Brain microvascular endothelial cell (primary cell): ENCODE data around the gene HS3ST4.

ENCODE experiments used
- DNase-seq: peaks from one replicate; pipeline ENCODE4 v3.0.0-alpha.2; 2020
- H3K27ac ChIP-seq: fragments of 250-450 bp; sonication (Bioruptor Pico); 2 replicates; pipeline ENCODE4 v1.5.1; 2020; ENCODE audit warnings: mild to moderate bottlenecking, moderate library complexity
- H3K27me3 ChIP-seq: fragments of 250-450 bp; sonication (Bioruptor Pico); replicated peaks from 2 replicates; pipeline ENCODE4 v1.5.1; 2020; ENCODE audit warnings: mild to moderate bottlenecking
- H3K36me3 ChIP-seq: fragments of 250-450 bp; sonication (Bioruptor Pico); replicated peaks from 2 replicates; pipeline ENCODE4 v1.5.1; 2020; ENCODE audit warnings: mild to moderate bottlenecking
- H3K4me3 ChIP-seq: 2 replicates; pipeline ENCODE4 v1.5.1; 2011; ENCODE audit warnings: low read depth, mild to moderate bottlenecking, control low read depth, low read length, moderate library complexity
- CTCF ChIP-seq: IDR thresholded peaks from 2 replicates; pipeline ENCODE4 v1.5.1; 2011; ENCODE audit warnings: low read depth, mild to moderate bottlenecking, moderate library complexity, low read length, control low read depth, inconsistent platforms; ENCODE audit errors: missing control alignments
- in situ Hi-C: cut with HindIII; loops from 2 replicates; pipeline ENCODE4 v1.10.0; 2017; ENCODE audit warnings: low sequenced_read_pairs, low pct_ligation_motif_present

The HS3ST4 gene

GRCh38 chr16:25996052-25996451, 304.3 kb downstream of the HS3ST4 start:
- DNase-seq, result no peak
- Histone ChIP-seq H3K27ac (no peak overlapping the region), H3K36me3 (no peaks in the 10 kb centered on the region), H3K4me3 (no peak overlapping the region), H3K27me3 (no peaks in the 10 kb centered on the region)
- TF ChIP-seq CTCF, result no peak
- in situ Hi-C loops, result no loop called here

GRCh38 chr16:26005336-26005735, 313.6 kb downstream of the HS3ST4 start:
- H3K4me3 ChIP-seq, result no peak overlapping the region
- no peak for DNase-seq
- H3K27ac ChIP-seq, result no peak overlapping the region
- in situ Hi-C loops, result no loop called here
- no peaks in the 10 kb centered on the region for H3K36me3 ChIP-seq
- H3K27me3 ChIP-seq, result no peaks in the 10 kb centered on the region
- TF ChIP-seq CTCF, result no peak

- Histone ChIP-seq H3K36me3 (no peaks in the 10 kb centered on the region), H3K27ac (no peak overlapping the region), H3K27me3 (no peaks in the 10 kb centered on the region), H3K4me3 (no peak overlapping the region)
- in situ Hi-C loops, result no loop called here
- TF ChIP-seq CTCF, result no peak
- no peak for DNase-seq
Observed at GRCh38 chr16:26012376-26012775, 320.6 kb downstream of the HS3ST4 start.

GRCh38 chr16:26015776-26016175, 324.0 kb downstream of the HS3ST4 start:
- H3K27me3 ChIP-seq, result no peaks in the 10 kb centered on the region
- in situ Hi-C loops, result no loop called here
- TF ChIP-seq CTCF, result no peak
- no peaks in the 10 kb centered on the region for H3K36me3 ChIP-seq
- no peak for DNase-seq
- no peak overlapping the region for H3K4me3 ChIP-seq
- H3K27ac ChIP-seq, result no peak overlapping the region

- H3K27ac ChIP-seq, result no peak overlapping the region
- no peaks in the 10 kb centered on the region for H3K27me3 ChIP-seq
- H3K4me3 ChIP-seq, result no peak overlapping the region
- H3K36me3 ChIP-seq, result no peaks in the 10 kb centered on the region
- DNase-seq, result no peak
- in situ Hi-C loops, result no loop called here
- no peak for TF ChIP-seq CTCF
Observed at GRCh38 chr16:26016989-26017388, 325.2 kb downstream of the HS3ST4 start.
